Mesodermal cell (in vitro differentiated cells): ENCODE data around the gene SLC7A9.

Experiments
- H3K27ac ChIP-seq: 2 replicates; pipeline ENCODE4 v1.7.0; 2013; ENCODE audit warnings: mild to moderate bottlenecking, low read depth, low read length, moderate library complexity; ENCODE audit not compliant: severe bottlenecking
- H3K36me3 ChIP-seq: 2 replicates; pipeline ENCODE4 v1.7.1; 2013; ENCODE audit warnings: mild to moderate bottlenecking, low read length, moderate library complexity; ENCODE audit not compliant: control insufficient read depth, insufficient read depth
- H3K4me1 ChIP-seq: one replicate; pipeline ENCODE4 v1.7.1; 2013; ENCODE audit warnings: mild to moderate bottlenecking, low read length; ENCODE audit not compliant: insufficient read depth, control insufficient read depth, poor library complexity, severe bottlenecking
- H3K4me3 ChIP-seq: 2 replicates; pipeline ENCODE4 v1.7.0; 2013; ENCODE audit warnings: low read length, control low read depth, mild to moderate bottlenecking; ENCODE audit not compliant: insufficient read depth, poor library complexity, severe bottlenecking; ENCODE audit errors: extremely low read depth
- H3K9me3 ChIP-seq: 2 replicates; pipeline ENCODE4 v1.7.1; 2013; ENCODE audit warnings: mild to moderate bottlenecking, low read length, moderate library complexity; ENCODE audit not compliant: control insufficient read depth
- WGBS, 2 experiments: methylation state at CpG; one replicate each; pipeline ENCODE4 v1.1.5; 2013; ENCODE audit warnings: missing lambda C conversion rate in 2 of 2; ENCODE audit not compliant: insufficient coverage in 2 of 2; 5-methylcytosine and 5-hydroxymethylcytosine counted together

The SLC7A9 gene

DNA sequence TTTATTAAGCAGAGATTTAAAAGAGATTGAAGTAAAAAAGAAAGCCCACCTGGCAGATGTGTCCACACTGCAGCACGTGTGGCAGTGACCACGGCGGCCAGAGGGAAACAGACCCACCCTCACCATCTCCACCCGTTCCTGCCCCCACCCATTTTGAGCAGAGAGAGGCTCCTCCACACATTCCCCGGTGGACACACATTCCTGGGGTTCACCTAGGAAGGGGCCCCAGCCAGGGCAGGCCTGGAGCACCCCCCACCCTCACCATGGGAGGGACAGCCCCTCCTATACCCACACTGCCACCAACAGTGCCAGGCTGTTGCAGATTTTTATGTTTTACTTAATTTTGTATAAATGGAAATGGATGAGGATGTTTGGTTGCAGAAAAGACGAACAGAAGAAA, 54.9 kb downstream of the SLC7A9 start:
- 88 to 90% methylated on average over 4 to 5 of the region's 6 CpGs for WGBS, 2 experiments
- Histone ChIP-seq H3K4me3 (no peak overlapping the region), H3K27ac (no peak overlapping the region), H3K9me3 (no peaks in the 10 kb centered on the region), H3K4me1 (no peaks in the 10 kb centered on the region), H3K36me3 (no peaks in the 10 kb centered on the region)

DNA sequence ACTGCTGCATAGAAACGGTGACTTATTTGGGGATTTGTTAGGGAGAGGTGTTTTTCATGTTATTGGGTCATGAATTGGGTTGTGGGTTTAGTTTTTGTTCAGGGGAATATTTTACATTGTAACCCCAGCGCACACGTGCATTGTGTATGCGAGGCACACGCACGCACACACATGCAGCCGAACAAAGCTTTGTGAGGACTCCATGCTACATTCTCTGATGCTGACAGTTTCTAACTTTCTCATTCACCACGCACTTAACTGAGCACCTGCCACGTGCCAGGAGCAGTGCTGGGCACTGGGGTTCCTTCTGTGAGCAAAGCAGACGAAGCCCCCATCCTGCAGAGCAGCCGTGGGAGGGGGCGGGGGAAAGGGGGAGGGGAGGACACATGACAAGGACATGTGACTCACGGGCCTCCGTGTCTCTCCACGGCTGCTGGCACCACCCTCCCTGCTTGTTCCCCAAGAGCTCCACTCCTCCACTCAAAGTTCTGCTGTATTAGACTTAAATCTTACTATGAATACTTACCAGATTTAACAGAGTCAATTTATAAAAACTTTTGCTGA, 55.6 kb downstream of the SLC7A9 start:
- Histone ChIP-seq H3K4me3 (no peak overlapping the region), H3K36me3 (no peaks in the 10 kb centered on the region), H3K9me3 (no peaks in the 10 kb centered on the region), H3K4me1 (no peaks in the 10 kb centered on the region), H3K27ac (no peak overlapping the region)
- WGBS, 2 experiments: 82 to 84% methylated on average over 8 to 11 of the region's 15 CpGs

DNA sequence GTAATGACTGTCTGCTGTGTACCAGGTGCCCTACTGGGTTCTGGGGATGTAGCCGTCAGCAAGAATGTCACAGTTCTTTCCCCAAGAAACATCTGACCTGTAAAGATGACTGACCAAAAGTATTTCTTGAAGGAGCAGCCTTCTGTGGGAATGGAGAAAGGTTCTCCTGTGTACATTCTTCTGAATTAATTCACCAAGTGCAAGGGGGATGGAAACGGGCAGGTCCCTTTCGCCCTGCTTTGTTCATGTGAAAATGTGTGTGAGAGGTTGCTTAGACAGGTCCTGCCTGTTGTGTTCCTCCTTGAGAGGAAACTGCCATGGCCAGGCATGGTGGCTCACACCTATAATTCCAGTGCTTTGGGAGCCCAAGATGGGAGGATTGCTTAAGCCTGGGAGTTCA, 57.0 kb downstream of the SLC7A9 start:
- Histone ChIP-seq H3K9me3 (no peaks in the 10 kb centered on the region), H3K4me1 (no peaks in the 10 kb centered on the region), H3K4me3 (no peak overlapping the region), H3K27ac (no peak overlapping the region), H3K36me3 (no peaks in the 10 kb centered on the region)
- WGBS, 2 experiments: 40 to 92% methylated on average over 1 to 2 of the region's 3 CpGs

DNA sequence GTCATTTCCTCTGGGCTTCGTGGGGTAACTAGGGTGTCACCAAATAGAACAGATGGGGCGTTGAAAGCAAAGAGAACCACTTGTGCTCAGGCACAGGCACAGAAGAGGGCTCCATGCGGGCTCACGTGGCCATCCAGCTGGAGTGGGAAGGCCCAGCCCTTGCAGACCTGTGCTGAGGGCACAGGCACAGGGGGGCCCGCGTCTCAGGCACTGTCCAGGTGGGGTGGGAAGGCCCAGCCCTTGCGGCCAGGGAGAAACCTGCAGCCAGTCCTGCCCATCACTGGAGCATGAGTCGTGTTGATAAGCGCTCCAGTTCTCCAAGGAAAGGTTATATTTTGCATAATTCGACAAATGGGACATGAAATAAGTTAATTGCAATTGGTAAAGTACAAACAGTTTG, 57.5 kb downstream of the SLC7A9 start:
- H3K4me3 ChIP-seq: no peak overlapping the region
- no peak overlapping the region for H3K27ac ChIP-seq
- H3K36me3 ChIP-seq: no peaks in the 10 kb centered on the region
- H3K9me3 ChIP-seq: no peaks in the 10 kb centered on the region
- 90 to 92% methylated on average over 9 of the region's 10 CpGs for WGBS, 2 experiments
- H3K4me1 ChIP-seq: no peaks in the 10 kb centered on the region

DNA sequence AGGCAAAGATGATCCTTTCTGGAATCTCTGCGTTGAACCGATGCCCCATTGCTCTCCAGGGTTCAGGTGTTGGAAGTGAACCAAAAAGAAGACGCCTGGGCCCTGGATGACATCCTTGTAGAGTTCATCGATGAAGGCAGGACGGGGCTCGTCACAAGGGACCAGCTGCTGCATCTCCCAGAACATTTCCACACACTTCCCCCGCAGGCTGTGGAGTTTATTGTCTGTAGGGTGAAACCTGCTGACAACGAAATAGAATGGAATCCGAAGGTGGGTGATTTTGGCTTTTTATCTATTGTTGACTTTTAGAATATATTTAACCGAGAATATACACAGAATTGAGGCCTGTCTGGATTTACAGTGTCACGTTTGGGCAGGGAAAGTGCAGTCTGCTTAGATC, 58.4 kb downstream of the SLC7A9 start:
- Histone ChIP-seq H3K27ac (no peak overlapping the region), H3K9me3 (no peaks in the 10 kb centered on the region), H3K4me1 (no peaks in the 10 kb centered on the region), H3K36me3 (no peaks in the 10 kb centered on the region), H3K4me3 (no peak overlapping the region)
- 76 to 87% methylated on average over 5 of the region's 11 CpGs for WGBS, 2 experiments

DNA sequence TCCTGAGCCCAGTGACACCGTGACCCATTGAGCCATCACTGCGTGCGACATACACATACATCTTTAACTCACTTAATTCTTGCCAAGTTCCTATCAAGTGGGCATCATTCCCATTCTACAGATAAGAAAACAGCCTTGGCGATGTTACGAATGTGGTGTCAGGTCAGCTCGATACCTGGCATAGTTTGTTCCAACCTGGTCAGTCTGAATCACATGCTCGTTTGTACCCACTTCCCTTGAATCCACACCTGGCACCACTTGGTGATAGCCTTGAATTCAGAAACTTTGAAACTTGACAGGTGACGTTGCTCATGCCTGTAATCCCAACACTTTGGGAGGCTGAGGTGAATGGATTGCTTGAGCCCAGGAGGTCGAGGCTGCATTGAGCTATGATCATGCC, 59.1 kb downstream of the SLC7A9 start:
- Histone ChIP-seq H3K9me3 (no peaks in the 10 kb centered on the region), H3K4me3 (no peak overlapping the region), H3K4me1 (no peaks in the 10 kb centered on the region), H3K36me3 (no peaks in the 10 kb centered on the region), H3K27ac (no peak overlapping the region)
- WGBS, 2 experiments: 85 to 96% methylated on average over 7 to 8 of the region's 9 CpGs

DNA sequence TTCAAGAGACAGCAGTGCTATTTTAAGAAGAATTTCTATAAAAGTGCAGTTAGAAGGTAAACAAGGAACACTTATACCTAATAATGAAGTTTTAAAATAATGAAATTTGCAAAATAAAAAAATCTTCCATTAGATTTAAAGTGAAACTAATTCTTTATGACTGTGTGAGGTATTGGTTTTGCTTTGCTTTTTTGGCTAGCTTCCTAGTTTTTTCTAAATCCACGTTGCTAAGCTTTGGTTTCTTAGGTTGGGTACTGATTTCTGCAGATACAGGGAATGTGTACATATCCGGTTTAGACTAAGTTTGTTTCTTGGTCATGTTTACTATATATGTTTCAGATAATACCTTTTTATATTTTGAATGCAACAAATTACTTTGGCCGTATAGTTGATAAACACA, 59.8 kb downstream of the SLC7A9 start:
- no CpG with 5 or more reads among the region's 3 CpGs for WGBS, 2 experiments

DNA sequence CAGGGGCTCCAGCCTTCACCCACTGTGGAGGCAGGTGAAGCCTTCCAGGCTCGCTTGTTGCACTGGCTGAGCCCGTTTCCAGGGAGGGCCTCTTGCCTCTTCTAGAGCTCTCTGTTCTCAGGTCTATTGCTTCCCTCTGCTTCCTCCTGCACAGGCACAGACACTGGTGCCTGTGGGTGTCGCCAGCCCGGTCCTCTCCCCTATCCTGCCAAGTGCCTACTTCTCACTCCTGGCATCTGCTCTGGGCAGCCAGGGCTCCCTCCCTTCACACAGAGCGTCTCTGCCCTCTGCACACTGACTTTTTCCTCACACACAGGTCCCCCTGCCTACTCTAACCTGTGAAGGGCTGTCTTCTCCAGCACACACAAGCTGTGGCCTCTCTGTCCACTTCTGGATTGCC, 60.3 kb downstream of the SLC7A9 start:
- Histone ChIP-seq H3K9me3 (no peaks in the 10 kb centered on the region), H3K27ac (no peak overlapping the region), H3K4me1 (no peaks in the 10 kb centered on the region), H3K36me3 (no peaks in the 10 kb centered on the region), H3K4me3 (no peak overlapping the region)
- WGBS, 2 experiments: 85 to 90% methylated on average over 5 of the region's 5 CpGs

More for the DNA sequence above, 59.8 kb downstream of the SLC7A9 start:
- Histone ChIP-seq H3K4me3 (no peak overlapping the region), H3K4me1 (no peaks in the 10 kb centered on the region), H3K9me3 (no peaks in the 10 kb centered on the region), H3K27ac (no peak overlapping the region), H3K36me3 (no peaks in the 10 kb centered on the region)

DNA sequence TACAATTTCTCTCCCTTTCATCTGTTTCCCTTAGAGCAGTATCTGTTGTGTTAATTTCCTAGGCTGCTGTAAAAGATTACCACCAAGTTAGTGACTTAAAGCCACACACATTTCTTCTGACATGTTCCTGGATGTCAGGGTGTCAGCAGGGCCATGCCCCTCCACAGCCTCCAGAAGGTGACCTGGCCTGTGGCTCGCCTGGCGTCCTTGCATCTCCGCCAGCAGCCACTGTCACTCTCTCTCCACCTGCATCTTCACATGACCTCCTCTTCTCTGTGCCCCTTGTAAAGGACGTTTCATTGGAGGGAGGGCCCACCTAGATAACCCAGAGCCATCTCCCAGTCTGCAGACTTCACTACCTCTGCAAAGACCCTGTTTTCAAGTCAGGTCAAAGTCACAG, 61.3 kb downstream of the SLC7A9 start:
- WGBS, 2 experiments: 85 to 100% methylated on average over 2 to 4 of the region's 4 CpGs
- Histone ChIP-seq H3K4me1 (no peaks in the 10 kb centered on the region), H3K36me3 (no peaks in the 10 kb centered on the region), H3K9me3 (no peaks in the 10 kb centered on the region), H3K4me3 (no peak overlapping the region), H3K27ac (no peak overlapping the region)

DNA sequence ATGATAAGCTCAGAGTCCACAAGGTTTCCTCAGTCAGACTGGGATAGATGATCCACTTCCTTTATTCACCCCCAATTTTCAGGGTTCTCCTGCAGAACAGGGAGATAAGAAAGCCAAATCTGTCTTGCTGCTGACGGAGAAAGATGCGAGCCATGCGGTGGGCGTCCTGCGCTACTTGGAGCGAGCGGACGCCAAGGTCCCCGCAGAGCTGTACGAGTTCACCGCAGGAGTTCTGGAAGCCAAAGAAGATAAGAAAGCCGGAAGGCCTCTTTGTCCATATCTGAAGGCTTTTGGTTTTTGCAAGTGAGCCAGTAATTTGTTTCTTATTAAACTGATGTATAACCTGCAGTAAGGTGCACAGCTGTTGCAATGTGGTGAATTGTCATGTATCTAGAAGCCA, 66.7 kb downstream of the SLC7A9 start:
- H3K4me3 ChIP-seq: no peak overlapping the region
- no peak overlapping the region for H3K27ac ChIP-seq
- WGBS, 2 experiments: 95% methylated on average over 12 of the region's 12 CpGs
- H3K9me3 ChIP-seq: no peaks in the 10 kb centered on the region
- no peaks in the 10 kb centered on the region for H3K4me1 ChIP-seq
- no peaks in the 10 kb centered on the region for H3K36me3 ChIP-seq

DNA sequence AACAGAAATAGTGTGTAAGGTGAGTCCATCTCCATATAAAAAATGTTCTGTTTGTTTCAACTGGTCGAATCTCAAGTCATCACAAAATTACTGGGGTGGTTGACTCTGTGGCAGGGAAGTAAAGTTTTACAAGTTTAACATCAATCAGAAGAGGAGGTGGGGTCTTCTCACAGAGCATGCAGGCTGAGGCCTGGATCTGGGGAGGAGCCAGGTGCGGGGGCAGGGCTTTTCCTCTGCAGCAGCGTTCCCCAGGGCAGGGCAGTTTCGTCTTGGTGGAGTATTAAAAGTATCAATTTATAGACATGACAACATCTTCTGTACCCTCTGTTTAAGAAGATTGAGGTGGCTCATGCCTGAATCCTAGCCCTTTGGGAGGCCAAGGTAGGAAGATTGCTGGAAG, 68.8 kb downstream of the SLC7A9 start:
- Histone ChIP-seq H3K27ac (no peak overlapping the region), H3K4me3 (no peak overlapping the region), H3K9me3 (no peaks in the 10 kb centered on the region), H3K36me3 (no peaks in the 10 kb centered on the region), H3K4me1 (no peaks in the 10 kb centered on the region)
- no CpG with 5 or more reads among the region's 4 CpGs for WGBS, 2 experiments
